Trophoblast cell (in vitro differentiated cells and primary cell): ENCODE results near the gene C1GALT1.

ENCODE experiments used
- DNase-seq, 2 donors: peaks; one replicate each; pipeline ENCODE4 v3.0.0-alpha.2; 2016
- H2AFZ ChIP-seq: 2 replicates; pipeline ENCODE4 v1.6.1; 2013; ENCODE audit warnings: low read length, moderate library complexity, mild to moderate bottlenecking; ENCODE audit not compliant: insufficient read depth, poor library complexity
- H2AK5ac ChIP-seq: 2 replicates; pipeline ENCODE4 v1.6.1; 2013; ENCODE audit warnings: mild to moderate bottlenecking, low read length
- H2BK120ac ChIP-seq: 2 replicates; pipeline ENCODE4 v1.6.1; 2013; ENCODE audit warnings: low read length, mild to moderate bottlenecking, moderate library complexity; ENCODE audit not compliant: insufficient read depth, poor library complexity
- H2BK12ac ChIP-seq: 2 replicates; pipeline ENCODE4 v1.6.1; 2013; ENCODE audit warnings: mild to moderate bottlenecking, low read length, moderate library complexity
- H2BK5ac ChIP-seq: 2 replicates; pipeline ENCODE4 v1.6.1; 2013; ENCODE audit warnings: low read length, low read depth, moderate library complexity, mild to moderate bottlenecking; ENCODE audit not compliant: poor library complexity
- H3K14ac ChIP-seq: 2 replicates; pipeline ENCODE4 v1.6.1; 2013; ENCODE audit warnings: mild to moderate bottlenecking, low read length
- H3K18ac ChIP-seq: 2 replicates; pipeline ENCODE4 v1.6.1; 2013; ENCODE audit warnings: mild to moderate bottlenecking, low read length
- H3K23ac ChIP-seq: 2 replicates; pipeline ENCODE4 v1.6.1; 2013; ENCODE audit warnings: low read length
- H3K27ac ChIP-seq: 2 replicates; pipeline ENCODE4 v1.5.1; 2013; ENCODE audit warnings: low read depth, mild to moderate bottlenecking, inconsistent platforms, low read length, moderate library complexity
- H3K27me3 ChIP-seq: 2 replicates; pipeline ENCODE4 v1.6.1; 2013; ENCODE audit warnings: inconsistent platforms, mild to moderate bottlenecking, low read length, moderate library complexity; ENCODE audit not compliant: insufficient read depth
- H3K36me3 ChIP-seq, 2 experiments: 1 replicate in 1 of 2; 2 replicates in 1 of 2; pipeline ENCODE4 v1.6.1; 2013; ENCODE audit warnings: low read length in 2 of 2, mild to moderate bottlenecking in 2 of 2, moderate library complexity in 1 of 2; ENCODE audit not compliant: insufficient read depth in 2 of 2, control insufficient read depth in 1 of 2
- H3K4ac ChIP-seq: 2 replicates; pipeline ENCODE4 v1.6.1; 2013; ENCODE audit warnings: low read depth, mild to moderate bottlenecking, low read length, moderate library complexity
- H3K4me1 ChIP-seq, 2 experiments: 1 replicate in 1 of 2; 2 replicates in 1 of 2; pipeline ENCODE4 v1.6.1; 2013; ENCODE audit warnings: low read length in 2 of 2, mild to moderate bottlenecking in 2 of 2, moderate library complexity in 1 of 2; ENCODE audit not compliant: insufficient read depth in 2 of 2, control insufficient read depth in 1 of 2
- H3K4me2 ChIP-seq: 2 replicates; pipeline ENCODE4 v1.6.1; 2013; ENCODE audit warnings: inconsistent platforms, mild to moderate bottlenecking, low read length, moderate library complexity
- H3K4me3 ChIP-seq: 2 replicates; pipeline ENCODE4 v1.5.1; 2013; ENCODE audit warnings: mild to moderate bottlenecking, low read depth, low read length, inconsistent platforms
- H3K79me1 ChIP-seq: one replicate; pipeline ENCODE4 v1.6.1; 2013; ENCODE audit warnings: low read length
- H3K79me2 ChIP-seq: 2 replicates; pipeline ENCODE4 v1.6.1; 2013; ENCODE audit warnings: low read length, mild to moderate bottlenecking; ENCODE audit not compliant: control insufficient read depth, insufficient read depth, poor library complexity
- H3K9ac ChIP-seq: 2 replicates; pipeline ENCODE4 v1.6.1; 2013; ENCODE audit warnings: mild to moderate bottlenecking, low read length
- H3K9me3 ChIP-seq: 2 replicates; pipeline ENCODE4 v1.6.1; 2013; ENCODE audit warnings: low read depth, mild to moderate bottlenecking, control low read depth, inconsistent platforms, low read length; ENCODE audit not compliant: insufficient read depth
- H4K12ac ChIP-seq: 2 replicates; pipeline ENCODE4 v1.6.1; 2013; ENCODE audit warnings: low read depth, mild to moderate bottlenecking, low read length, moderate library complexity
- H4K8ac ChIP-seq: 2 replicates; pipeline ENCODE4 v1.6.1; 2013; ENCODE audit warnings: low read depth, mild to moderate bottlenecking, low read length, moderate library complexity
- H4K91ac ChIP-seq: one replicate; pipeline ENCODE4 v1.6.1; 2013; ENCODE audit warnings: low read depth, mild to moderate bottlenecking, low read length, moderate library complexity
- WGBS: extraction: QIAGEN DNeasy Blood & Tissue Kit; methylation state at CpG from one replicate; pipeline ENCODE4 v1.1.7; 2013; ENCODE audit warnings: missing lambda C conversion rate; ENCODE audit not compliant: insufficient read length, insufficient coverage; ENCODE audit errors: extremely low coverage; 5-methylcytosine and 5-hydroxymethylcytosine counted together

C1GALT1 gene

DNA sequence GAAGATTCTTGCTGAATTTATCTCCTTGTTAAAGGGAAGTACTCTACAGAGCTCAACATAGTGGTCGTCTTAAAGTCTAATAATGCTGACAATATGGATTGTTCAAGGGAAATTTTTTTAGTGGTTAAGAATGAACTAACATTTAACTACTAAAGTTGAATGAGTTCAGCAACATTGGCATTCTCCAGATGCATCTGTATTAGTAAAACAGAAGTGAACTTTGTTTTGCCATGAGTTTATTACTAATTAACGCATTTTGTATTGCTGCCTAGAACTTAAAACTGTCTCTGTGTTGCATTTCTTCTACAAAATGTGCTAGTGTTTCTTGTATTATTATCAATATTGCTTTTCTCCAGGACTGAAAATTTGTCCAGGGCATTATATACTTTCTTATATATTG, 67.5 kb downstream of the C1GALT1 start:
- Histone ChIP-seq H2BK5ac (no peak overlapping the region), H3K4me1 (no peaks in the 10 kb centered on the region), H2AK5ac (no peak overlapping the region), H4K8ac (no peak overlapping the region), H4K12ac (no peak overlapping the region), H3K27me3 (no peaks in the 10 kb centered on the region), H4K91ac (no peak overlapping the region), H3K9ac (no peak overlapping the region), H3K4ac (no peak overlapping the region), H3K14ac (no peak overlapping the region), H3K4me3 (no peak overlapping the region), H2AFZ (no peak overlapping the region), H3K9me3 (no peaks in the 10 kb centered on the region), H3K4me2 (no peak overlapping the region), H3K27ac (no peak overlapping the region), H3K36me3 (no peaks in the 10 kb centered on the region), H3K23ac (no peak overlapping the region), H2BK120ac (no peak overlapping the region), H3K18ac (no peak overlapping the region), H3K79me1 (no peaks in the 10 kb centered on the region), H3K79me2 (no peaks in the 10 kb centered on the region), H2BK12ac (no peak overlapping the region)
- WGBS, result no CpG with 5 or more reads among the region's 2 CpGs
- DNase-seq, result no peak

DNA sequence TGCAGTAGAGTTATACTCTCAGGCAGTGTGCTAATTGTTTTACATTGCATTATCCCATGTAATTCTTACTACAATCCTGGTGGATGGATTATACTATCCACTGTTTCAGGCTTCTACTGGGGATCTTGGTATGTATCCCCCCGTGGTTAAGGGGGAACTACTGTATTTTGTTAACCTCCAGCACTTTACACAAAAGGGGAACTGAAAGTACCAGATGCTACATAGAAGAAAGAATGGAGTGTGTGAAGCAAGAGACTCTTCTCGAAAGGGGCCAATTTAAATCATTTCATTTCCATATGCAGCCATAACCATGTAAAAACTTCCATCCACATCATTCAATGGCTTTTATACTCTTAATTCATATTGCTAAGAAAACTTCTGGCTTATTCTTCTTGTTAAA, 69.4 kb downstream of the C1GALT1 start:
- DNase-seq, result no peak
- Histone ChIP-seq H3K79me1 (no peaks in the 10 kb centered on the region), H3K4me2 (no peak overlapping the region), H2BK5ac (no peak overlapping the region), H4K91ac (no peak overlapping the region), H3K4ac (no peak overlapping the region), H3K79me2 (no peaks in the 10 kb centered on the region), H3K23ac (no peak overlapping the region), H3K27me3 (no peaks in the 10 kb centered on the region), H3K36me3 (no peaks in the 10 kb centered on the region), H4K8ac (no peak overlapping the region), H3K14ac (no peak overlapping the region), H2AK5ac (no peak overlapping the region), H4K12ac (no peak overlapping the region), H3K27ac (no peak overlapping the region), H3K4me3 (no peak overlapping the region), H2AFZ (no peak overlapping the region), H3K9ac (no peak overlapping the region), H2BK120ac (no peak overlapping the region), H3K4me1 (no peaks in the 10 kb centered on the region), H2BK12ac (no peak overlapping the region), H3K18ac (no peak overlapping the region), H3K9me3 (no peaks in the 10 kb centered on the region)
- no CpG with 5 or more reads among the region's 2 CpGs for WGBS

DNA sequence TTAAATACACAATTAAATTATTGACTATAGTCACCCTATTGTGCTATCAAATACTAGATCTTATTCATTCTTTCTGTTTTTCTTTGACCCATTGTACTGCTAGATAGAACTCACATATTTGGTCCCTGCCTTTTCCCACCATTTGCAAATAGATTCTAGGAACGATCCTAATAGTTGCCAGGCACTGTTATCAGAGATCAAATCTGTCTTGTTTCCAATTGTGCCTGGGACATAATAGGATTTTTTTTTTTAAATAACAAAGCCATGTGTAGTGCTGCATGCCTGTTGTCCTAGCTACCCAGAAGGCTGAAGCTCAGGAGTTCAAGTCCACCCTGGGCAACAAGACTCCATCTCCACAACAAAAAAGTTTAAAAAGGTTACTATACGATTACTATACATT, 72.0 kb downstream of the C1GALT1 start:
- no peak overlapping the region for H3K4me2 ChIP-seq
- H3K23ac ChIP-seq, result no peak overlapping the region
- no peaks in the 10 kb centered on the region for H3K79me2 ChIP-seq
- H3K27ac ChIP-seq, result no peak overlapping the region
- H2AFZ ChIP-seq, result no peak overlapping the region
- no peak overlapping the region for H3K18ac ChIP-seq
- no peak for DNase-seq
- no peak overlapping the region for H3K4me3 ChIP-seq
- H2BK120ac ChIP-seq, result no peak overlapping the region
- no peaks in the 10 kb centered on the region for H3K27me3 ChIP-seq
- peaks cover 0 to 5% of the 10 kb centered on the region in 2 experiments for H3K4me1 ChIP-seq
- H4K91ac ChIP-seq, result no peak overlapping the region
- no CpG with 5 or more reads among the region's 2 CpGs for WGBS
- H3K36me3 ChIP-seq, result peaks cover 2 to 4% of the 10 kb centered on the region in 2 experiments
- no peak overlapping the region for H4K8ac ChIP-seq
- H2AK5ac ChIP-seq, result no peak overlapping the region
- no peak overlapping the region for H2BK5ac ChIP-seq
- H3K9ac ChIP-seq, result no peak overlapping the region
- no peak overlapping the region for H3K14ac ChIP-seq
- H3K9me3 ChIP-seq, result no peaks in the 10 kb centered on the region
- no peak overlapping the region for H3K4ac ChIP-seq
- peaks cover 2% of the 10 kb centered on the region for H3K79me1 ChIP-seq
- H2BK12ac ChIP-seq, result no peak overlapping the region
- H4K12ac ChIP-seq, result no peak overlapping the region

DNA sequence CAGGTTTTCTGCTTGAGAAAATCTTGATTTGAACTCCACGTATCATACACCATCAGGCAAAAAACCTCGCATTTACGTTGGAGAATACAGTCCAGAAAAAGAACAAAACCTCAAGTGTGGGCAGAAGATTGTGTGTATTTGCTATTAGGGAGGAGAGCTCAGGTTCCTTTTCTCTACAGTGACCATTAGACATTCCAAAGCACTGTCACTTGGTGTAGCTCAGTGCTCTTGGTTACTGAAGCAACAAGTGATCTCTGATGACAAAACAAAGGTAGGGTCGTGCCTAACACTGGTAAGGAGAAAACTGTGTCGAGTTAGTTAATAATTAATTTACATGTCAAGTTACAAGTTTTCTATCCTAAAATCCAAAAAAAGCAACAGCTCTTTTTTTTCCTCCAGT, 72.6 kb downstream of the C1GALT1 start:
- no CpG with 5 or more reads among the region's 5 CpGs for WGBS
- Histone ChIP-seq H3K4me2 (no peak overlapping the region), H2BK5ac (no peak overlapping the region), H3K4me3 (no peak overlapping the region), H4K8ac (no peak overlapping the region), H3K79me1 (peaks cover 2% of the 10 kb centered on the region), H3K14ac (no peak overlapping the region), H3K9me3 (no peaks in the 10 kb centered on the region), H4K12ac (no peak overlapping the region), H2AK5ac (no peak overlapping the region), H3K4me1 (peaks cover 0 to 9% of the 10 kb centered on the region in 2 experiments), H3K27me3 (no peaks in the 10 kb centered on the region), H3K36me3 (peaks cover 2 to 4% of the 10 kb centered on the region in 2 experiments), H3K9ac (no peak overlapping the region), H2BK12ac (no peak overlapping the region), H3K18ac (no peak overlapping the region), H3K79me2 (no peaks in the 10 kb centered on the region), H4K91ac (no peak overlapping the region), H3K27ac (no peak overlapping the region), H2BK120ac (no peak overlapping the region), H3K23ac (no peak overlapping the region), H2AFZ (no peak overlapping the region), H3K4ac (no peak overlapping the region)
- no peak for DNase-seq
